ENCODE measurements around the gene CROCC2.

Gene CROCC2

DNA sequence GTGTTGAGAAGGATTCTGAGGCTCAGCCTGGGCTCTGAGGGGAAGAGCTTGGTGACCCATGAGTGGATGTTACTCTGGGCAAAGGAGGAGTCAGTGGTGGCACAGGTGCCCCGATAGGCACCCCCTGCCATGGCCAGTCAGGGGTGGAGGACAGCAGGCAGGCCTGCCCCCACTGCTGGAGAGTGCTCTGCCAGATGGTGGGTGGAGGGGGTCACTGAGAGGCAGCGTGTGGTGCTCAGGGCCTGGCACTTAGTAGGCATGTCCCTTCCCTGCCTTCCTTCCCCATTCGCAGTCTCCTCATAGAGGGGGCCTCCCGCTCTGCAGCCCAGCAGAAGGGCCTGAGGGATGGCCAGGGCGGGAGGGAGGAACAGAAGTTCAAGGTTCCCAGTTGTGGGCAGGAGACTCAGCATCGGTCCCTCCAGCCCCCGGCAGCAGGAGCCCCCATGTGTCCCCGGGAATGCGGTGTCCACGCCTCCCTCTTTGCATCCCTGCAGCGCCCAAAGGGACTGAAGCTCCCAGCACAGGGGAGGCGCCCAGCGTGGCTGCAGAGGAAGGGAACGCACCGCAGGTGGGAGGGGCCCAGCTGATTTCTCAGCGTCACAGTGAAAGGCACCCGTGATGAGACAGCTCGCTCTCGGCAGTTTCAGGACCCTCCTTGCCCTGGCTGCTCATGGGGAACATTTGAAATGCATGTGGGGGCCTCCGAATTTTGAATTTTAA lies 86.6 kb downstream of the CROCC2 start:
- DNase-seq, result no peak

GRCh38 chr2:240993446-240994170 lies 87.5 kb downstream of the CROCC2 start:
- no peak for DNase-seq

DNA sequence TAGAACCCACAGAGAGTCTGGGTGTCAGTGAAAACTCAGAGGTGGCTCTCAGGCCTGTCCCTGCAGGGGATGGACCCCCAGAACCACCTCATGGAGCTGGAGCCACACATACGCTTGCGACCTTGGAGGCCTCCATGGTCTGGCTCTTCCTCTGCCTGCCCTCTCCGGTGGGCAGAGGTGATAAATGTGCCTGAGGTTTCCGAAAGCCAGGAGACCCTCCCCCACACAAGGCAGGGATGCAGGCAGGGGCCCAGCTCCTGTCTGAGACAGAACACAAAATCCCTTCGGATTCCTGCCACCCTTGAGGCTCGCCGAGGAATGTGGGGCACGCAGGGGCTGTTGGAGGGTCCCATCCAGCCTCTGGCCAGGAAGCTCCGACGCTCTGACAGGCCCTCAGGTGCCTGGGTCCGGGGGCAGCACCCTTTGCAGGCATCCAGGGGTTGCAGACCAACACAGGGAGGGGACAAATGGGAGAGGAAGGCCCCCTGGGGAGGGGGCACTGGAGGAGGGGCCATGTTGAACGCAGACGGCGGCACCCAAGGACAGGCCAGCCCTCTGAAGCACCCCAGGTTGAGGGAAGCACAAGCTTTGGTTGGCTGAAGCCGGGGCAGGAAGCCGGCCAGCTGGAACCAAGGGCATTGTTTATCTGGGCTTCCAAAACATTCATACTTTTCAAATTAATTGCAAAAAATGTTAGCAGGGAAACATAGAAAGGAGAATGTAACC lies 88.2 kb downstream of the CROCC2 start:
- no peak for DNase-seq

GRCh38 chr2:240995041-240996021 lies 89.2 kb downstream of the CROCC2 start:
- no peak for DNase-seq

GRCh38 chr2:240996161-240996833 lies 90.2 kb downstream of the CROCC2 start:
- no peak for DNase-seq

GRCh38 chr2:240996834-240997140 lies 90.7 kb downstream of the CROCC2 start:
- DNase-seq, result no peak

GRCh38 chr2:240997141-240997855 lies 91.2 kb downstream of the CROCC2 start:
- DNase-seq, result no peak

DNA sequence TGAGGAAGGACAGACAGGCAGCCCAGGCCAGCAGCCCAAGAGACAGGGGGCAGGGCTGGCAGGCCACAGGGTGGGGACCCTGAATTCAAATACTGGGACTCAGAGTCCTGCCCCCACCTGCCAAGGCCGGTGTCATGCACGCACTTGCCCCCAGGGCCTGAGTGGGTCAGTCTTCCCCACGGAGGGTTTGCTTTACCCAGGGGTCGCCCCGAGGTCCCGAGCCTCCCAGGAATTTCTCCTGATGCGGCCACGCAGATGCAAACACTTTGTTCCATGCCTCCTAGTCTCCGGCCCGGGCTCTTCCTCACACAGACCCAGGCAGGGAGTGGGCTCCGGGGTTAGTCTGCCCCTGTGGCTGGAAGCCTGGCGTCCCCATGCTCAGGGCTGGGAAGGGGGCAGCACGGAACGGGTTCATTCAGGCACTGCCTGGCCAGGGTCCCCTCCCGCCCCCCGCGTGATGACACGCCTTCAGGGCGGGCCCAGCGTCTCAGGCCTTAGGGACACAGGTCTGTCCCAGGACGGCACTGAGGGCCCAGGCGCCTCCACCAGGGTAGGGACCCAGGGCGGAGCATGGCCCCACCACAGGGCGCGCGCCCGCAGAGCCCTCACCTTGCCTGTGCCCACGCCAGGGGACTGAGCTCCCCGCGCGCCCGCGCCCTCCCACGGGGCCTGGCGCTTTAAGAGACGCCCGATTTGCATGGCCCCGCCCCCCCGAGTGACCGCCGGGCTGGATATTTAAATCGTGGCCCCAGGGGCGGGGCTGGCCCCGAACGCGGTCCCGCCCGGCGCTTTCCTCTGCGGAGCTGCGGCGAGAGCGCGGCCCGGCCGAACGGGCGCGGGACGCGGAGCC lies 91.9 kb downstream of the CROCC2 start, which contains the start of gene SNED1:
SNED1 (plus strand) TSS at position 763 of the 850 bp plus-strand sequence. CDS start 220 bp downstream, outside the sequence.
- DNase-seq, result no peak

GRCh38 chr2:240998706-240998994 lies 92.5 kb downstream of the CROCC2 start:
- no peak for DNase-seq

DNA sequence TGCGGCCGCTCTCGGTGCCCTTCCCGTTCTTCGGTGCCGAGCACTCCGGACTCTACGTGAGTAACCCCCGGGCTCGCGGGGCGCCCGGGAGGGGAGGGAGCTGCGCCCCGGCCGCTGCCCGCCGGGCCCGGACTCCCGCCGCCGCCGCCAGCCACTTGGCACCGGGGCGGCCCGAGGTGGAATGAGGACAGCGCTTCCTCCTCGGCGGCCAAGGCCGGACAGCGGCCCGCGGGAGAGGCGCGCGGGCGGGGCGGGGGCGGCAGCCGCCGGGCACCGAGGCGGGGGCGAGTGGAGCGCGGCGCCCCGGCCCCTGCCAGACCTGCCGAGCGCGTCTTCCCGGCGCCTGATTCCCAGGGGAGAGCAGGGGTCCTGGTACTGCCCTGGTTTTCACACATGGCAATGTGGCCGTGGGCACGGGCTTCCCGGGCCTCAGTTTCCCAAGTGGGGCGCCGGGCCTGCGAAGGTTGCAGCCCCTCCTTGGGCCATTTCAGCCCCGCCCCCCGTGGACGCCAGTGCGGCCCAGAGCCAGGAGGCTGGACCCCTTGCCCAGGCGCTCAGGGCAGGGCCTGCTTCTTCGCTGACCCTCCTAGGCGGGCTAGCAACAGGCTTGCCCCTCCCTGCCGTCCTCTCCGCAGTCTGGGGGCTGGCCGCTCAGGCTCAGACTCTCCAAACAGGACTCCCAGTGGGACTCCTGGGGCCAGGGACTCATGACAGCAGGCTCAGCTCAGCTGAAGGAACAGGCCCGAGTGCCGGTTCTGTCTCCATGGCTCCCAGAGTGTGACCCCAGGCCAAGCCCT lies 93.1 kb downstream of the CROCC2 start:
- no peak for DNase-seq

DNA sequence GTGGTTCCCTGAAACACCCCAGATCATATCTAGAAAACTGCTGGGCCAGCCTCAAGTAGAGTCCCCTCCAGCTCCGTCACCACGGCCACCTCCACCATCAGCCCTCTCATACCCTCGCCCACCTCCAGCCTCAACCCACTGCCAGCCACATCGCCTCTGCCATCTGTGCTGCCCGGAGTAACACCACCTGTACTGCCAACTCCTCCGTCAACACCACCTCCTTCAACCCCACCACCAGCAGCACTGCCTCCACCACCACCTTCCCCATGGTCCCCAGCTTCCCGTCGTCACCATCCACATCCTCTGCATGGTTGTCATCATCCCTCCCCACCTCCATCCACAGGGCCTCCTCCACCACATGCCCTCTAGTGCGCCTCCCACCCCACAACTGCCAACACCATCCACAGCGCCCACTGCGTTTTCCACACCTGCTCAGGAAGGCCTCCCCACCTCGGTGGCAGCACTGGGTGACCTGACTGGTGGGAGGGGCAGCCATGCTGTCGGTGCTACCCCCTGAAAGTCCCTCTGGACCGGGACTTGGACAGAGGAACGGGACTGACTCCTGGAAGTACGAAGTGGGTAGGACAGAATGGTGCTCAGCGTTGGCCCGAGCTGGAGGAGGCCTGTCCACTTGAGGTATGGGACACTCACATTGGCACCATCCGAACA lies 93.9 kb downstream of the CROCC2 start:
- no peak for DNase-seq

DNA sequence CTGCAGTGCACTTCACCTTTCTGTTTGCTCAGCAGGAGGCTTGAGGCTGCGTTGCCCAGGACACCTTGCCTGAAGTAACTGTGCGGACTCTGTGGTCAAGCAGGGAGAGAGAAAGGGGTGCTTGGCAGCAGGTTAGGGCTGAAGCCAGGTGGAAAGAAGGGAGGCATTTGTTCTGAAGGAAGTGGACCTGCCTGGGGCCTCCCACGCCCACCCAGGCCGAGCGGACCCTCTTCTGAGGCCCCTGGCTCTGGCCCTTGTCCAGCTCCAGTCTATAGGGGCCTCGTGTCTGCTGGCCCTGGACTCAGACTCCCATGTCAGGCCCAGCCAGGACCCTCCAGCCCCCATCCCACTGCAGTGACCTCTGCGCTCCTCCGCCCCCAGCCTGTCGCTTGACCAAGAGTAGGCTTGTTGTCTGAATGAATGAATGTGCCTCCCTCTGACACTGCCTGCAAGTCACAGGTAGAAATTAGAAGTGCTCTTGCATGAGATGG lies 94.7 kb downstream of the CROCC2 start:
- no peak for DNase-seq

GRCh38 chr2:241001413-241002274 lies 95.5 kb downstream of the CROCC2 start:
- DNase-seq, result no peak

GRCh38 chr2:241002275-241003046 lies 96.3 kb downstream of the CROCC2 start:
- DNase-seq, result no peak

GRCh38 chr2:241003047-241003360 lies 96.9 kb downstream of the CROCC2 start:
- no peak for DNase-seq

DNA sequence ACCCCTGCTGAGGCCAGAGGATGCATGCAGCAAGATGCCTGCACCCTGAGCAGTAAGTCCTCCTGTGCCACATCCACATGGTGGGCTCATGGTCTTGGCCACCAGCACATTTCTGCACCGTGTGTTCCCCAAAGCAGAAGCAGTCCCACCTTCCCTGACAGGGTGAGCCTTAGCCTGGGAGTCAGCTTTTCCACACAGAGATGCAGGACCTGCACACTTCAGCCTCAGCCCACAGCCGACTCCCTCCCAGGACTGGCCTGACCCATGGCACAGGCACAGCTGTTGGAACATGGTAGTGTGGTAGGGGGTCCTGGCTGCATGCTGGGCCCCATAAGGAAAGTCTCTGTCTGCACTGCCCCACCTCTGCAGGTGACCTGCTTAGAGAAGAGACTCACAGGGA lies 97.2 kb downstream of the CROCC2 start:
- no peak for DNase-seq

GRCh38 chr2:241003830-241004564 lies 97.9 kb downstream of the CROCC2 start:
- no peak for DNase-seq
